H1 (cell line): ENCODE results near the gene PLEKHA1. TPM values are rescaled to one million over a fixed set of nuclear protein-coding genes. Genes with fewer than 3 reads are reported as not detected.

Experiments
- CTCF ChIA-PET: fragments of 300-600 bp; sonication (Branson Sonifier 250); formaldehyde crosslinking; loops from one replicate; lab custom pipeline; 2021; ENCODE audit not compliant: partially characterized antibody; lab: Charles Lee
- POLR2A ChIA-PET: fragments of 300-600 bp; sonication (Branson Sonifier 250); formaldehyde crosslinking; loops from one replicate; lab custom pipeline; 2021; ENCODE audit warnings: inconsistent platforms; ENCODE audit not compliant: partially characterized antibody; lab: Charles Lee
- DNase-seq, 2 experiments: peaks; one replicate each; pipeline versions ENCODE4 v3.0.0 to v3.0.0-alpha.2; 2010 to 2022; ENCODE audit warnings: low spot score in 2 of 2, low read depth in 1 of 2, mixed read lengths in 1 of 2
- FAIRE-seq: peaks from 2 replicates; lab custom pipeline; 2011; peaks lifted over from hg19 to GRCh38; lab: Jason Lieb, UNC
- H2AFZ ChIP-seq: 2 replicates; pipeline ENCODE4 v1.8.1; 2012; ENCODE audit warnings: low read length, inconsistent platforms
- H2AK5ac ChIP-seq: 2 replicates; pipeline ENCODE4 v1.6.1; 2013; ENCODE audit warnings: low read depth, low read length
- H2BK120ac ChIP-seq: replicated peaks from 2 replicates; pipeline ENCODE3; 2013; ENCODE audit warnings: low read depth, low read length, inconsistent platforms
- H2BK12ac ChIP-seq: 2 replicates; pipeline ENCODE4 v1.6.1; 2013; ENCODE audit warnings: low read depth, low read length
- H2BK15ac ChIP-seq: 2 replicates; pipeline ENCODE4 v1.6.1; 2013; ENCODE audit warnings: low read length
- H2BK20ac ChIP-seq: 2 replicates; pipeline ENCODE4 v1.6.1; 2013; ENCODE audit warnings: low read length
- H2BK5ac ChIP-seq: 2 replicates; pipeline ENCODE4 v1.6.1; 2013; ENCODE audit warnings: low read depth, low read length
- H3K14ac ChIP-seq: 2 replicates; pipeline ENCODE4 v1.6.1; 2013; ENCODE audit warnings: inconsistent platforms; ENCODE audit not compliant: insufficient read length
- H3K18ac ChIP-seq: 2 replicates; pipeline ENCODE4 v1.6.1; 2013; ENCODE audit warnings: low read length; ENCODE audit errors: extremely low read depth
- H3K23ac ChIP-seq: 2 replicates; pipeline ENCODE4 v1.6.1; 2013; ENCODE audit warnings: inconsistent platforms; ENCODE audit not compliant: insufficient read length
- H3K23me2 ChIP-seq: 2 replicates; pipeline ENCODE4 v1.6.1; 2013; ENCODE audit warnings: low read depth, low read length
- H3K27ac ChIP-seq: 2 replicates; pipeline ENCODE4 v1.6.1; 2011; ENCODE audit warnings: low read depth, low read length, inconsistent platforms
- H3K27me3 ChIP-seq, 4 experiments: replicated peaks in 1 of 4; 1 replicate in 1 of 4; 2 replicates in 3 of 4; pipeline versions ENCODE4 v1.6.1 to v1.8.1; 2011 to 2013; ENCODE audit warnings: low read length in 3 of 4, mild to moderate bottlenecking in 3 of 4, inconsistent platforms in 2 of 4, mixed read lengths in 2 of 4, moderate library complexity in 1 of 4; ENCODE audit not compliant: control insufficient read depth in 3 of 4, insufficient read depth in 3 of 4; ENCODE audit errors: extremely low read depth in 1 of 4
- H3K36me3 ChIP-seq, 4 experiments: 2 replicates each; pipeline versions ENCODE4 v1.6.1 to v1.8.1; 2011 to 2013; ENCODE audit warnings: mild to moderate bottlenecking in 4 of 4, low read length in 3 of 4, moderate library complexity in 2 of 4, control low read depth in 1 of 4, inconsistent platforms in 1 of 4; ENCODE audit not compliant: insufficient read depth in 4 of 4, control insufficient read depth in 2 of 4
- H3K4ac ChIP-seq: replicated peaks from 2 replicates; pipeline ENCODE3; 2013; ENCODE audit warnings: low read length, low read depth, mixed read lengths, inconsistent platforms; ENCODE audit not compliant: insufficient read length
- H3K4me1 ChIP-seq, 4 experiments: replicated peaks in 1 of 4; 1 replicate in 1 of 4; 2 replicates in 3 of 4; pipeline versions ENCODE4 v1.6.1 to v1.8.1; 2011 to 2013; ENCODE audit warnings: low read length in 3 of 4, inconsistent platforms in 2 of 4, mixed read lengths in 1 of 4; ENCODE audit not compliant: insufficient read depth in 4 of 4, control insufficient read depth in 3 of 4
- H3K4me2 ChIP-seq, 2 experiments: 2 replicates each; pipeline versions ENCODE4 v1.6.1 to v1.8.1; 2011 to 2013; ENCODE audit warnings: low read depth in 2 of 2, low read length in 2 of 2, control low read depth in 1 of 2, inconsistent platforms in 1 of 2, mild to moderate bottlenecking in 1 of 2; ENCODE audit not compliant: insufficient read depth in 1 of 2
- H3K4me3 ChIP-seq, 4 experiments: fragments of 200-600, 300-600 bp in 1 of 4; sonication (generic), shearing (Covaris generic), sonication (Bioruptor Twin) in 1 of 4; 2 replicates each; pipeline versions ENCODE4 v1.5.1 to v1.8.1; 2011 to 2016; ENCODE audit warnings: low read length in 4 of 4, low read depth in 3 of 4, control low read depth in 2 of 4, inconsistent platforms in 2 of 4, mild to moderate bottlenecking in 2 of 4, mixed read lengths in 1 of 4, moderate library complexity in 1 of 4; ENCODE audit not compliant: insufficient read depth in 2 of 4; ENCODE audit errors: extremely low read depth in 1 of 4
- H3K56ac ChIP-seq: replicated peaks from 2 replicates; pipeline ENCODE3; 2013; ENCODE audit warnings: low read depth, mild to moderate bottlenecking, mixed read lengths, low read length, inconsistent platforms; ENCODE audit not compliant: insufficient read length
- H3K79me1 ChIP-seq: 2 replicates; pipeline ENCODE4 v1.6.1; 2013; ENCODE audit warnings: low read depth, low read length, control low read depth
- H3K79me2 ChIP-seq, 2 experiments: 2 replicates each; pipeline versions ENCODE4 v1.6.1 to v1.8.1; 2012 to 2013; ENCODE audit warnings: low read length in 2 of 2, mild to moderate bottlenecking in 2 of 2, inconsistent platforms in 1 of 2; ENCODE audit not compliant: insufficient read depth in 2 of 2, control insufficient read depth in 1 of 2
- H3K9ac ChIP-seq, 4 experiments: replicated peaks in 1 of 4; 1 replicate in 1 of 4; 2 replicates in 3 of 4; pipeline versions ENCODE4 v1.6.1 to v1.8.1; 2011 to 2013; ENCODE audit warnings: low read depth in 3 of 4, low read length in 3 of 4, control low read depth in 2 of 4, mild to moderate bottlenecking in 2 of 4, moderate library complexity in 2 of 4, inconsistent platforms in 1 of 4; ENCODE audit errors: extremely low read depth in 1 of 4
- H3K9me3 ChIP-seq, 2 experiments: 2 replicates each; pipeline versions ENCODE4 v1.6.1 to v1.8.1; 2012 to 2013; ENCODE audit warnings: mild to moderate bottlenecking in 2 of 2, moderate library complexity in 2 of 2, control low read depth in 1 of 2, inconsistent platforms in 1 of 2, low read depth in 1 of 2, low read length in 1 of 2, mixed read lengths in 1 of 2; ENCODE audit not compliant: insufficient read depth in 2 of 2
- H4K20me1 ChIP-seq, 2 experiments: replicated peaks in 1 of 2; 2 replicates each; pipeline versions ENCODE3 to v1.8.1; 2011 to 2013; ENCODE audit warnings: inconsistent platforms in 2 of 2, low read length in 2 of 2, mild to moderate bottlenecking in 1 of 2; ENCODE audit not compliant: insufficient read depth in 2 of 2, control insufficient read depth in 1 of 2
- H4K5ac ChIP-seq: 2 replicates; pipeline ENCODE4 v1.6.1; 2013; ENCODE audit warnings: low read length, low read depth, mixed read lengths, inconsistent platforms; ENCODE audit not compliant: insufficient read length
- H4K8ac ChIP-seq: 2 replicates; pipeline ENCODE4 v1.8.0; 2013; ENCODE audit warnings: mild to moderate bottlenecking, moderate library complexity, low read length, inconsistent platforms; ENCODE audit not compliant: insufficient read depth; ENCODE audit errors: extremely low read depth
- H4K91ac ChIP-seq: replicated peaks from 2 replicates; pipeline ENCODE3; 2013; ENCODE audit warnings: low read length, mixed read lengths, inconsistent platforms; ENCODE audit not compliant: insufficient read length
- GABPA ChIP-seq: IDR thresholded peaks from 2 replicates; pipeline ENCODE4 v1.6.1; 2011; ENCODE audit warnings: mild to moderate bottlenecking, low read length, moderate library complexity, borderline replicate concordance; ENCODE audit not compliant: insufficient read depth
- KDM1A ChIP-seq: fragments of 200-600, 300-600 bp; sonication (generic); IDR thresholded peaks from 2 replicates; pipeline ENCODE4 v1.7.1; 2016; ENCODE audit warnings: mild to moderate bottlenecking, low read length, borderline replicate concordance
- RXRA ChIP-seq: IDR thresholded peaks from 2 replicates; pipeline ENCODE4 v1.6.1; 2011; ENCODE audit warnings: low read depth, mild to moderate bottlenecking, low read length, moderate library complexity; ENCODE audit not compliant: insufficient read depth
- TCF12 ChIP-seq: IDR thresholded peaks from 2 replicates; pipeline ENCODE4 v1.6.1; 2011; ENCODE audit warnings: low read depth, mild to moderate bottlenecking, low read length
- YY1 ChIP-seq: IDR thresholded peaks from 2 replicates; pipeline ENCODE4 v1.6.1; 2011; ENCODE audit warnings: low read depth, mild to moderate bottlenecking, low read length
- WGBS, 2 experiments: shearing (Covaris generic) in 1 of 2; methylation state at CpG; one replicate each; pipeline versions ENCODE4 v1.1.6 to v1.1.7; 2013 to 2015; ENCODE audit warnings: low lambda C conversion rate in 2 of 2, mixed read lengths in 2 of 2, inconsistent platforms in 1 of 2, low coverage in 1 of 2, missing lambda C conversion rate in 1 of 2; ENCODE audit not compliant: insufficient replicate concordance in 2 of 2, insufficient coverage in 1 of 2, insufficient read length in 1 of 2; ENCODE audit errors: extremely low coverage in 1 of 2, missing lambda C conversion rate in 1 of 2; 5-methylcytosine and 5-hydroxymethylcytosine counted together
- polyA plus RNA-seq, 7 experiments: library from polyadenylated mRNA; depleted of rRNA in 3 of 7; stranded (reverse) in 5 of 7; unstranded in 2 of 7; fragments of >200 nt in 5 of 7; fragments of 200-250 nt in 2 of 7; gene quantifications; 1 replicate in 5 of 7; 2 replicates in 1 of 7; 4 replicates in 1 of 7; pipeline versions ENCODE4 v1.2.1 to v1.2.3, GENCODE V29; 2011 to 2013; ENCODE audit warnings: missing spikeins in 2 of 7, mixed read lengths in 2 of 7
- total RNA-seq: library from RNA; stranded (reverse); fragmentation: NEBNext Ultra II Directional; extraction: Animal tissue kit (Norgen Biotek cat#: 25700); gene quantifications from 2 replicates; pipeline ENCODE4 v1.2.1, GENCODE V29; 2021

Gene PLEKHA1
- total and polyA plus RNA-seq, 2 of the 8 experiments (the other 6 are each of a cell fraction or from before 2014, with no cell fraction given): 15.6 to 39.7 TPM

DNA sequence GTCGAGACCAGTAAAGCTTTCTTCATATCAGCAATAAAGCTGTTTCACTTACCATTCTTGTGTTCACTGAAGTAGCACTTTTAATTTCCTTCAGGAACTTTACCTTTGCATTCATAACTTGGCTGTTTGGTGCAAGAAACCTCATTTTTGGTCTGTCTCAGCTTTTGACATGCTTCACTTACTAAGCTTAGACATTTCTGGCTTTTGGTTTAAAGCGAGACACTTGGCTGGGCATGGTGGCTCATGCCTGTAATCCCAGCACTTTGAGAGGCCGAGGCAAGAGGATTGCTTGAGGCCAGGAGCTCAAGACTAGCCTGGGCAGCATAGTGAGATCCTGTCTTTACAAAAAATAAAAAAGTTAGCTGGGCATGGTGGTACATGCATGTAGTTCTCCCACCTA lies 15.8 kb downstream of the PLEKHA1 start:
- Histone ChIP-seq H2BK12ac (no peak overlapping the region), H3K4me2 (no peak overlapping the region), H4K20me1 (peaks cover 2% of the 10 kb centered on the region in 2 experiments), H3K56ac (no peak overlapping the region), H3K9me3 (no peaks in the 10 kb centered on the region), H2AFZ (no peak overlapping the region), H4K5ac (no peak overlapping the region), H3K14ac (no peak overlapping the region), H3K79me2 (peaks cover 6 to 71% of the 10 kb centered on the region in 2 experiments; a peak in 3 of 4 replicates), H4K91ac (no peak overlapping the region), H3K27me3 (no peaks in the 10 kb centered on the region), H3K23ac (no peak overlapping the region), H3K4ac (no peak overlapping the region), H3K27ac (no peak overlapping the region), H3K23me2 (no peaks in the 10 kb centered on the region), H4K8ac (no peak overlapping the region), H2BK120ac (no peak overlapping the region), H3K79me1 (no peaks in the 10 kb centered on the region; the same call in 1 of the 2 replicates), H3K18ac (no peak overlapping the region), H3K4me1 (no peaks in the 10 kb centered on the region), H3K9ac (no peak overlapping the region), H2BK15ac (no peak overlapping the region), H3K4me3 (no peak overlapping the region), H2AK5ac (no peak overlapping the region), H2BK20ac (no peak overlapping the region), H3K36me3 (peaks cover 0 to 15% (median 5%) of the 10 kb centered on the region in 4 experiments; a peak in 3 of 8 replicates), H2BK5ac (no peak overlapping the region)
- FAIRE-seq (no peak), DNase-seq (no peak)
- CTCF ChIA-PET: interaction anchor here (1.1 to 1.5 kb wide), 3 partner anchors 8 to 175 kb away, joined by 3 to 4 read pairs (median 4); no protein-coding TSS in a partner anchor
- WGBS, 2 experiments: 81% methylated on average over 3 of the region's 3 CpGs; no CpG with 5 or more reads in 1 of the 2 experiments
- POLR2A ChIA-PET: no interaction called here
- no peak for TF ChIP-seq YY1
- no peak for TF ChIP-seq KDM1A
- TF ChIP-seq GABPA: no peak
- no peak for TF ChIP-seq RXRA
- no peak for TF ChIP-seq TCF12
